Measurements from ENCODE around the gene SLC38A10.

Gene SLC38A10

DNA sequence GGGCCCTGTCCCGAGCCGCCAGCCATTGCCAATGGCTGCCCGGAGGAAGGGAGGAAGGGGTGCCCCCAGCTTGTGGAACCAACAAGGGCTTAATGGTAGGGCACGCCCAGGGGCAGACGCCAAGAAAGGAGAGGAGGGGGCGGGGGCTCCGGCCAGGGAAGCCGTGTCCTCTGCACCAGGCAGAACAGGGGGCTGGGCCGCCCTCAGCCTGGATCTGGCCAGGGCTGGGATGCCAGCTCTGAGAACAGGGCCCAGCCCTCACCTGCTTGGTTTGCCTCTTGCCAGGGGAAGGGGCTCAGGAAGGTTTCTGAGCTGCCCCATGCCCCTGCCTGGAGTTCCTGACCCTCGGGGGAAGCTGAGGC lies 35.8 kb upstream of the SLC38A10 start:
- no peak for DNase-seq

DNA sequence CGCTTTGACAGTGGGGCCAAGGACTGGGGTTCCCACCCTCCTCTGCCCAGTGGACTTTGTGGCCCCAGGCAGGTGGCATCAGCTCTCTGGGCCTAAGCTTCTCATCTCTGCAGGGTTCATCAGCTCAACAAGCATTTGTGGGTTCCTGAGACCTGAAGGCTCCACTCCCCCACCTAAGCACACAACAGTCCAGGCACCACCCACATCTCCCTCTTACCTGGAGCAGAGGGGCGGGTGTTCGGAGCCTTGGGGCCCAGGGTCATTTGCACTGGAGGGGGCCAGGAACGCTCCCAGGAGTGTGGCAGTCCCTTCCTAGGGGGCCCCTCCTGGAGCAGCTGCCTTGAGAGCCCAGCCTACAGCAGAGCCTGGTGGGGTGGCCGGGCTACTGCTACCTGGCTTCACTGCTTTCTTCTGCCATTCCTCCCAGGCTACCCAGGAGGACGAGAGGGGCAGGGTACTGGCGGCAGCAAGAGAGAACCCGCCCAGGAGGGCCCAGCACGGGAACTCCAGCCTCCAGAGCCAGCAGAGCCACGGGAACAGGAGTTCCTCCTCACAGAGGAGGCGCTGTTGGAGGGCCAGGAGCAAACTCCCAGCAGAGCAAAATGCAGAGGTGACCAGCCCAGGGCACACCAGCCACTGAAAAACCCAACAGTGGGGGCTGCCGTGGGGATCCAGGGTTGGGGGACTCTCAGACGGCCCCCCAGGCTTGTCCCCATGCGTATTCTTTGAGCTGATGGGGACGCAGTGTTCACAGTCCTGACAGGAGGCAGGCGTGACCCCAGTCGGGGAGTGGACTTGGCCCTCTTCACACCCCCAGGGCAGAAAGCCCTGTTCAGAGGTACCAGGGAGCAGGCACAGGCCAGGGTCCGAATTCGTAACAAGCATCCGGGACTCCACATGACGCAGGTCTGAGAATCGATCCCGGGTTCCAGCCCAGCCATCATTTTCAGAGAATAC lies 35.1 kb upstream of the SLC38A10 start:
- DNase-seq = peak; percentile 91

DNA sequence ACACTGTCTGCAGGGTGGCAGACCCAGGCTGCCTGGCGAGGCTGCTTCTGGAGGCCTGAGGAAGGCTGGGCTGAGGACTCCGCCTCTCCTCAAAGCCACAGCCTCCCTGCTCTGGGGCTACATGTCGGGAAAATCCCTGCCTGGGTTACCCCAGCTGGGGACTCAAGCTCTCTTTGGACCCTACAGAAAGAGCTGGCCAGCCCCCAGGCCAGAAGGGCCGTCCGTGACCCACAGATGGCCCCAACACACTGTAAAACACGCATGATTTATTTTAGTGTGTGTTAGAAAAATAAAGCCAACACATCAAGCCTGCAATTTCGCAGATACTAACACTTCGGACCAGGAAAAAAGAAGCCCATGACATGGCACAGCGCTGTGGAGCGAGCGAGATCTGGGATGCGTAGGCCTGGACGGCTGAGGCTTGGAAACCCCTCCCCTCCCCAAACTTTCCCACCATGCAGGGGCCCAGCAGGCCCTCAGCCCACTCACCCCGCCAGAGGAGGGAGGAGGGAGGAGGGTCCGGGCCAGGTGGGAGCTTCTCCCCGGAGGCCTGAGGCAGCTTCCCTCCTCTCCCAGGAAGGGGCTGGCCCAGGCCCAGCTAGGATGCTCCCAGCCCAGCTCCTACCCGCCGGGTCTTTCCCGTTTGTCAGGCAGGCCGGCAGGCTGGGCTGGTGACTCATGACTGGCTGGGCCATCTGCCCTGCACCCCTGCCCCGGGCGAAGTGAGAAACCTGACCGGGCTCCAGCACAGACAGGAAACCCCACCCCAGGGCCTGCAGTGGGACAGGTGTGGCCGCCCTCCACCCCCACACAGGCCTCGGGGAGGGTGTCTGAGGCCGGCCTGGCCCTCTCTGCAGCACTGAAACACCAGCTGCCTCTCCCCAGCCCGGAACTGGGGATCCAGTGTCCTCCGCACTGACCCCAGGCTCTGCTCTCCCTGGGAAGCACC lies 34.1 kb upstream of the SLC38A10 start:
- DNase-seq = peak; percentile 99

DNA sequence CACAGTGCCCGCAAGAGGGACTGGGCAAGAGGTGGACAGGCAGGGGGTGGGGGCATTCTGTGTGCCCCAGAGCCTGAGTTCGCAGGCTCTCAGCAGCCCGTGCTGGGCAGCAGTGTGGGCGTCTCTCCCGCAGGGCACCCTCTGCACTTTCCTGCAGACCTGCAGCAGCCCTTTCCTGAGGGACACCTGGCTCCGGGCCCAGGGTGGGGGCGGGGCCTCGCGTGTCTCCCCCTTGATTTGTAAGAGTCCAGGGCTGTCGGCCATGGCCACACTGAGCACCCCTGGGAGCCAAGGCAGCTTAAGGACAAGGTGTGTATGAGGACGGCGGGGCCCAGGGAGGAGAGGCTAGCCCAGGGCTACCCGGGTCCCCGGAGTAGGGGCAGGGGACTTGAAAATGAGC lies 33.4 kb upstream of the SLC38A10 start:
- peak; percentile 46 for DNase-seq

DNA sequence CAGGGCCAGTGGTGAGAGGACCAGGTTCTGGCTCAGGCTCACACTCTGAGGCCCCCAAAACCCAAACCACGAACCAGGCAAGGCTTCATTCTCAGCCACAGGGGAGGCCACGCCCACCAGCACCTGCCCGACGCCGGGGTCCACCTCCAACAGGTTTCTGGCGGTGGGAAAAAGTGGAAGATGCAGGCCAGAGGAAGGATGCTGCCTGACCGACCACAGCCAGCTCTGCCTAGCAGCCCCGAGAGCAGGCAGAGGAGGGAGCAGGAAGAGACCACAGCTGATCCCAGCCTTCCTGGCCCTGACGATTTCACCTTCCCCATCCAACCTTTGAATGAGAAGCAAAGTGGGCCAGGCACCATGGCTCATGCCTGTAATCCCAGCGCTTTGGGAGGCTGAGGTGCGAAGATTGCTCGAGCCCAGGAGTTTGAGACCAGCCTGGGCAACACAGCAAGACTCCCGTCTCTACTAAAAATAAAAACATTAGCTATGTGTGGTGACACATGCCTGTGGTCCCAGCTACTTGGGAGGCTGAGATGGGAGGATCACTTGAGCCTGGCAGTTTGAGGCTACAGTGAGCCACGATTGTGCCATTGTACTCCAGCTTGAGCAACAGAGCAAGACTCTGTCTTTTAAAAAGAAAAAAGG lies 30.7 kb upstream of the SLC38A10 start:
- no peak for DNase-seq

DNA sequence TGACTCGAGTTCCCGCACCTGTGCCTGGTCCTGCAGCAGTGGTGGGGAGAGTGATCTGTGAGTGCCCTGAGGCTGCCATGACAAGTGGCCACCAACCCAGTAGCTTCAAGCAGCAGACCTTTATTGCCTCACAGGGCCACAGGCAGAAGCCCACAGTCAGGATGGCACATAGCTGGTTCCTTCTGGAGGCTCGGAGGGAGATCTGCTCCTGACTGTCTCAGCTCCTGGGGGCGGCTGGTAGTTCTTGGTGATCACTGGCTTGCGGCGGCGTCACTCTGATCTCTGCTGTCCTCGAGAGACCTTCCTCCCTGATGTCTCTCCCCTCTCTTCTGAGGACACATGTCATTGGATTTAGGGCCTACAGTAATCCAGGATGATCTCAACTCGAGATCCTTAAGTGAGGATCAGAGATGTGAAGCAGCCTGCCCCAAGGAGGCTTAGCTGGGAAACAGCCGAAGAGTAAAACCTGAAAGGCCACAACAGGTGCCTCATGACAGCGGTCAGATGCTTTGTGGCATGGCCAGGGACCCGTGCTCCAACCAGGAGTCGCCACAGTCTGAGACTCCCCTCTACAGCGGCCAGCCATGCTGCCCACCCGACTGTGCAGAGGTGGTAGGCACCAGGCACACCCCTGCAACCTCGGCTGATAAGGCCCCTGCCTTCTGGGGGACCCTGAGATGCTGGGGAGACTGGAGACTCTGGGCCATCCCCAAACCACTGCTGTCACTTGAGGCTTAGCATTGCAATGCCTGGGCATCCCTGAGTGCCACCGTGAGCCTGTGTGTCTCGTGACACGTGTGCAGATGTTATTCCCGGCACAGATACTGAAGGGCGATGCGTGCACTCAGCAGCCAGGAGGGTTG lies 30.0 kb upstream of the SLC38A10 start:
- no peak for DNase-seq

DNA sequence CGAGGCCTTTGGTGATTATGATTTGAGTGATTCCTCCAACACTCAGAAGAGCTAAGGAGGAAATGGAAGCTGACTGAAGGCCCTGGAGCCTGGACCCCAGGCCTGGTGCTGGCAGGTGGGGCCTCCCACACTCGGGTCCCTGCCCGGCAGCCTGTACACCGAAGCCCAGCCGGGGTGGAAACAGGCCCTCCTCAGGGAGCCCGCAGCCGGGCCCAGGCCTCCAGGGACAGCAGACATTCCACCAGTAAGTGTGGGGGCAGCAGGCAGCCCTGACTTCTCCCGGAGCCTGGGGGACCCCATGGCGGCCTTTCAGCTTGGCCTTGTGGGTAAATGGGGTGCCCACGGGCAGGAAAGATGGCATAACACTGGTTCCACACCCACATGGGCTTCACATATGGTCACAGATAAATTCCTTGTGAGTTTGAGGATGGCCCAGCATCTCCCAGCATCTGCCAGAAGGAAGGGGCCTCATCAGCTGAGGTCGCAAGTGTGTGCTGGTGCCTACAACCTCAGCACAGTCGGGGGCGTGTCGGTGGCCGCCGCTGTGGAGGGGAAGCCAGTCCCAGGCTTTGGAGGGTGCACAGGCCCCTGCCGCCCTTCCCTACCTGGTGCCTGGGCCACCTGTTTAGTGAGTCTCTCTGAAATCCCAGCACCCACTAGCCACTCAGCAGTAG lies 29.2 kb upstream of the SLC38A10 start:
- no peak for DNase-seq

DNA sequence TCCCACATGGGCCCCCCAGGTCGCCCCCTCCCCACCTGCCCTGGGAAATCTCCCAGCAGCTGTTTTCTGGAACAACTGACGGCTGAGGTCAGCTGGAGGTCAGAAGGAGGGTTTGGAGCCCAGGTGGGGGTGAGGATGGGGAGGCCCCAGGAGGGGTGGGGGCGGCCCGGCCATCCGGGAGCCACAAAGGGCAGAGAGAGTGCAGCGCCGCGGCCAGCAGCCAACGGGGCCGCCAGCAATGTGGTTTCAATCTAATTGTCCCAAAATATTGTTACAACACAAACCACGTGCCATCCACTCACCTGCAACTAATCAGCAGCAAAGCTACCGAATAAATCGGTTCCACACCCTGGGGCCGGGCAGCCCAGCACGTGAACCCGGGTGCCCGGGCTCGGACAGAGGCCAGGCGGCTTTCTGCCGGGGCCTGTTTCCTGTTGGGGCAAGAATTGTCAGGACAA lies 28.3 kb upstream of the SLC38A10 start:
- DNase-seq = no peak

DNA sequence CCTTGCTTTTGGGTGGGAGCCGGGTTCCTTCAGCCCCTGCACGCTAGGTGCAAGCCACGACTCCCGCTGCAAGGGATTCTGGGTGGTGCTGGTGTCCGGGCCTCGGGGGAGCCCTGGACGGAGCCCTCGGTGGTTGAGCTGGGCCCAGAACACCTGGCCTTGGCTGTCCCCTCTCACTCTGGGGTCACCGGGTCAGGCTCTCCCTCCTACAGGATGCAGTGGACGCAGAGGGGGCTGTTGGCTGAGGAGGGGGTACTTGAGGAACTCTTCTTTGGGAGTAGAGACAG lies 27.9 kb upstream of the SLC38A10 start:
- no peak for DNase-seq

DNA sequence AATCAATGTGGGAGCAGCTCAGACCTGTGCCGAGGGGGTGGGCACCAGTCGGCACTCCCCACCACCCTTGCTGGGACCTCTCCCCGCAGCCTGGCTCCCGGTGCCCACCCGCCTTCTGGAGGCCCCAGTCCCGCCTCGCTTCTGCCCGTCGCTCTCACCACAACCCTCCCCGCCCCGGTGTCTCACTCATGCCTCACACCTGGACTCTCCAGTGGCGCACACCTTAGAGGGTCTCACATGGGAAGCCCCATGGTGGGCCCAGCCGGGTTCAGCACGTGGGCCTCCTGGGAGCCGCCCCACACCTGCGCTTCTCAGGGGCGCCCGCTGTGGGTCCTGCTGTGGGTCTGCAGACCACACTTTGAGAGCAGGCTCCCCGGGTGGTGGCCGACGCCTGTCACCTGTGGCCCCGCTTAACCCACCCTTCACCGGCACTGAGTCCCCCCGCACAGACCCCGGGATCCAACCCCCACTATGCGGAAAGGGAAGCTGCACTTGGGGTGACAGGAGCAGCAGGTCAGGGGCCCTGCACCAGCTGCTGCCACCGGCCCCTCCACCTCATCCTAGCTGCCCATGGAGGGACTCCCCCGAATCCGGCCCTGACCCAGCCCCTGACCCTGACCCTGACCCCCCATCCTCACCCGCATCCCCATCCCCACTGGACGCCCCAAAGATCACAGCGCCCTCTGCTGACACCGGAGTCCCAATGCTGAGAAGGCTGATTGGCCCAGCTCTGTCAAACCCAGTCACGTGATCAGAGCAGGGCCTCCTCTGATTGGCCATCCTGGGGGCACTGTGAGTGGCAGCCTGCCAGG lies 27.4 kb upstream of the SLC38A10 start:
- peak; percentile 54 for DNase-seq

DNA sequence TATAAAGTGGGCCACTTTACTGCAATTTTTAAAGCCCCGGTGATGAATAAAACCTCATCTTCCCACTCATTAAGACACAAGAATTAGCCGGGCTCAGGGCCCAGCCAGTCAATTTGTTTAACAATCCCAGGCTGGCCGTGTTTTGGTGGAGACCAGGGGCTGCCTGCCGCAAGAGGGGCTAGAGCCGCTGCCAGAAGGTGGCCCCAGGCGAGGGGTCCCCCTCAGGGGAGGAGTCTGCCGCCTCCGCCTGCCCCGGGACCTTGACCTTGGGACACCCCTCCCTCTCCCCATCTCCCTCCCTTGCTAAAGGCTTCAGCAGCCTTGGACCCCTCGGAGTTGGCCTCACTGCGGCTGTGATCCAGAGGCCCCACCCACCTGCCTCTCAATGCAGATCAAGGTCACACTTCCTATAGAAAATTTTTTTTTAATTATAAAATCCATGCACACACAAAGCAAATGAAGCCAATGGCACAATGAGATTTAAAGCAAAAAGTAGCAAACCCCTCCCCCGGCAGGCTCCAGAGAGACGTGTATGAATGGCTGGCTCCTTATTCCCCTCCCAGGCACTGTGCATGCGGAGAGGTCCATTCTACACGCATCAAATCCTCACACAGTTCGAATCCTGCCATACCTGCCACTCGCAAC lies 23.0 kb upstream of the SLC38A10 start:
- no peak for DNase-seq

DNA sequence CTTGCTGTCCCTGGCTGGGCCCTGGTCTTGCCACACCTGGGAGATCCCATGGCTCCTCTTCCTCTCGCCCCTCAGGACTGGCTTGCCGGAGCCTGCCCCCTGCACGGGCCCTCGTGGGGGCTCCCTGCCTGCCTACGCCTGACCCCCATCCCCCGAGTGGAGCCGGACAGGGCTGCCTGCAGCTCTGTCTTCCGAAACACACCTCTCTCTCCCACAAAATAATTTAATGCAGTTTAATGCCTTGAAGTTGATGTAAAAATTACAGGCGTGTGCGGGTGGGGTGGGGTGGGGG lies 22.4 kb upstream of the SLC38A10 start:
- no peak for DNase-seq

DNA sequence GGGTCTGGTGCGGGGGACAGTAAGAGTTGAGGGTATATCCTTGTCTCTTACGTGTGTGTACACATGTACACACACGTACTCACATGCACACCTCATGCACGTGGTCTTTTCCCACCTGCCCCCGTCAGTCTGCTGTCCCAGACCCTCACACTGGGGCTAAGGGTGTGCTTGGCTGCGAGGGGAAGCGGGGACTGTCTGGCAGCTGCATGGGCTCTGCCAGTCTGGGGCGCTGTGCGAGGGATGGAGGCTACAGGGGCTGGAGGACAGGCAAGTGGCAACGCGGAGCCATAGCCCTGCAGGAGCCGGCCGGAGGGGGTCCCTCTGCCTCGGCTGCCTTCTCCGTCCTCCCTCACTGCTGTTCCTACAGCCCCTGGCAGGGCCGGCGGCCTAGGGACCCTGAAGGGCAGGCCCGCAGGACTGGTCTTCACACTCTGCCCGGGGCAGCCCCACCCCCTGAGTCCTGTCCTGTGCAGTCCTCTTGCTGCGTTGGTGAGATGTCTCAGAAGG lies 20.8 kb upstream of the SLC38A10 start:
- DNase-seq = no peak

DNA sequence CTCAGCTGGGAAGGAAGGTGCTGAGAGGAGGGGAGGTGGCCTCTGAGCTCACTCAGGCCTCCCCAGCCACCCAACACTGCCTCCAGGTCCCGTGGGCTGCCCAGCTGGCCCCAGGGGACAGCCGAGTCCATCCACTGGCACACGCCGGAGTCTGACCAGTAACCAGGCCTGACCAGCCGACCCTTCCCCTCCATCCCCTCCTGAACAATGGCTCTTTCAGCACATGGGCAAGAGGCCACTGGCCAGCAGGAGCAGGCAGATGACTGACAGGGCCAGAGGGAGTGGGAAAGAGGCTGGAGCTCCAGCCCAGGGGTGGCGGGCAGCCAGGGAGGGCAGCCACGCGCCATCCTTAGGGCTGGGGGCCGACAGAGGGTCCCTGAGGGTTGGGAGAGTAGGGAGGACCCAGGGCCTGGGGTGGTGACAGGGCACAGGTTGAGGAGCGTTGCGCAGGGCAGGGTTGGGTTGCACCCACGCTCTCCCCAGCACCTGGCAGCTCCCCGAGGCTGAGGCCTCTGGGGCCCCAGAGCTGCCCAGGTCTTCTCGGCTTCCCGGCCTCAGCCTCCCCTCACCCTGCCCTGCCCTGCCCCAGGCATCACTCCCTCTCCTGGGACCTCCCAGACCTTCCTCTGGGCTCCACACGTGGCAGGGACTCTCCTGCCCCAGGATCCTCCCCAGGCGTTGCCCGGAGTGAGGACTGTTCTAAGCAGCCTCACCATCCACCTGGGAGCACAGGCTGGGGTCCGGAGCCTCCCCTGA lies 20.2 kb upstream of the SLC38A10 start:
- no peak for DNase-seq

DNA sequence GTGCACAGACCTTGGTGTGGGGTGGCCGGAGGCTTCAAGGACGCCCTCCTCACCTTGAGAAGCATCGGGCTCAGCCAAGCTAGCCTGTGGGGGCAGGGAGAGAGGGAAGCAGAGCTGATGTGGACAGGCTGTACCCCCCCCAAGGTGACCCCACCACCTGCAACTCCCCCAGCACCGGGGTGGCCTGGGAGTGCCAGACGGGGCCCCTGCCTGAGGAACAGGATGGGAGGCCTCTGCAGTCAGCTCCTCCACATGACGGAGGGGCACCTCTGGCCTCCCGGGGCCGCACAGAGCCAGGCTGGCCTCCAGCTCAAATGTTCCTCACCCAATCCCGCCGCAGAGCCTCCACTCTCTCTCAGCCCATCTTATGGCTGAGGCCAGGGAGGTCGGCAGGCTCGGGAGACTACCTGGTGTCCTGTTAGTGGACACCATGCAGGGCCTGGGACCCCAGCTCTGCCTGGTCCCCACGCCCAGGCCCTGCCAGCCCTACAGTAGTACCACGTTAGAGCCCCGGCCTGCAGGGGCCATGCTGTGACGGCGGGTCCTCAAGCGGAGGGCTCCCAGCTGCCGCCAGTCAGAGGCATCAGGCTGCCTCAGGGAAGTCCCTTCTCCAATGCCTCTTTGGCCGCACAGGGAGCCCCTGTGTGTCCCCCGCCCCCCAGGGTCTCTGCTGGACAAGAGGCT lies 19.4 kb upstream of the SLC38A10 start:
- no peak for DNase-seq

DNA sequence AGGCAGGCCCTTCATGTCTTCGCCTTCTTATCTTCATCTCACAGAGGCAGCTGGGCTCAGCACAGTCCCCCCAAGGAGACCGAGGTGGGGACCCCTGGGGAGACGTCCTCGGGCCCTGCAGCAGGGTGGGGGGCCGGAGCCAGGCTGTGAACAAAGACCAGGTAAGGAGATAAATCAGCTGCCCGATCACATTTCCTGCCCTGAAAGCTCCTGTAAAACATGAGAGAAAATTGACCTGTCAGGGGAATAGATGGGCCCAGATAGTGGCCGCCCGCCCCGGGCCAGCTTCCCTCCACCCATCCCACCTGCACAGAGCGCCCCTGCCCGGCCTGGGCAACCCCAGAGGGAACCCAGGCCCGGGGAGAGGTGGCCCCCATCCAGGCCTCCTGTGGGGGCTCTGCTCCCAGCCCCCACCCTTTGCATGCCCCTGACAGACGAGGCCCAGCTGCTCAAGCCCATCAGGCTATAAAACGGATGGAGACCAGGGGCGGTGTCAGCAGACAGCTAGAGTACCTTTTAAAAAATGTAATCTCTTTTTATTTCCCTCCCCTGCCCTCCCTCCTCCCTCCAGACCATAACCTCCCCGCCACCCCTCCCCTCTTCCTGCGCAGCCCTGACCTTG lies 18.8 kb upstream of the SLC38A10 start:
- no peak for DNase-seq

DNA sequence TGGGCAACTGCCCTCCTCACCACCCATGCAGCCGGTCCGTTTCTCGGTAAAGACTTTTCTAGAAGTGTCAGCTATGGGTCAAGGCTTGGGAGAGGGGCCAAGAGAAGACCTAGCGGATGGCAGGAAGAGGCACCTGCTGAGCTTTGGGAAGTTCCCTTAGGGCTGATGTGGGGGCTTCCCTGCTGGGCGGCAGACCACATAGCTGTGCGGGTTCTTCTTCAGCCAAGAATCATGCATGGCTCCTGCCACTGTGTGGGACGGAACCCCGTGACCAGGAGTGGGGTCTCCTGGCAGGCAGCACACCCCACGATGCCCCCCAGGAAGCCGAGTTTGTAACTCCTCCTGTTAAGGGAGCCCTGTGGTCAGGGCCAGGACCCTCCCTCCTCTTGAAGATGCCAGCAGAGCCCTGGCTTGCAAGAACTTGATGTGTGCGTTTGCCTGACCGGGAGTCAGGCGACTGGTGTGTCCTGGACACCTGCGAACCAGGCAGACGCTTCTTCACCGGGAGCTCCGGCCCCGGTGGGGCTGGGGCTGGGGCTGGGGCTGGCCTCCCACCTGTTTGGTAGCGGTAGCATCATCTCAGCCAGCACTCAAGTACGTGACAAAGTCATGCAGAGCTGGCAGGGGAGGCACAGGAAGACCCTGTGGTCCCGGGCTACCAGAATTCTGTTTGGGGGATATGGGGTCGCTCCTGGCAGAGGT lies 17.7 kb upstream of the SLC38A10 start:
- DNase-seq = no peak

DNA sequence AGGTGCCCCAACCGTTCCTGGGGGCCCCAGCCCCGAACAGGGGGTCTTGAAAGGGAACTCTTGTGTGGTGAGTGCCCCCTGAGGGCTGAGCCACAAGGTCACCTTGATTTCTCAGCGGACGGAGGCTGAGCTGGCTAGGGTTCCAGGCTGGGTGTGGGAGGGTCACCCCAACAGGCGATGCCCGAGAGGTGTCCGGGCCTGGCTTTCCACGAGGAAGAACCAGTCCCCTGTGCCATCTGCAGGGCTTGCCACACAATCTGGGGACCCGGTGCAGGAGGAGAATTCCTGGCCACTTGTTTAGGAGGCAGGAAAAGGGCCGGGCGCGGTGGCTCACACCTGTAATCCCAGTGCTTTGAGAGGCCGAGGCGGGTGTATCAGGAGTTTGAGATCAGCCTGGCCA lies 16.8 kb upstream of the SLC38A10 start:
- no peak for DNase-seq
